ENCODE data around the gene TEKT3.

Gene TEKT3

DNA sequence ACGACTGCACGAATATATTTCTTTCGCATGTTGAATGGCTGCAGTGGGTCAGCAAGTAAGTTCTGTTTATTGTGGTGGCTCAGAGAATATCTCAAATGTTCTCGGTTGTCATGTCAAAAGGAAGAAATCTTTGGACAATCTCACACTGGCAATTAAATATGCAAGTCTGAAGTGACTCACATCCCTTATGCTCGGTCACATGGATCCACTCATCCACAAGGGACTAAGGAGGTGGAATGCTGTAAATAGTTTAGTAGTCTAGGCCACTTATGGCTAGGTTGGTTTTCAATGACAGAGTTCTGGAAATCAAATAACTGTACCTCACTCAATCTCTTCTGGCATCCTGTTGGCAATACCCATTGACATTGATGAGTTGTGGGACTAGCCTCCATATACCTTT, 43.2 kb downstream of the TEKT3 start:
- no peaks in the 10 kb centered on the region for H3K4me1 Mint-ChIP-seq (ENCODE audit: low read depth)
- H3K36me3 Mint-ChIP-seq (ENCODE audit: low read depth): no peaks in the 10 kb centered on the region
- no peak overlapping the region for H3K27ac Mint-ChIP-seq
- H3K4me3 Mint-ChIP-seq: no peak overlapping the region
- H3K27me3 Mint-ChIP-seq: peaks cover 7% of the 10 kb centered on the region
- intact Hi-C loops (cut with micrococcal nuclease): no loop called here
- no peaks in the 10 kb centered on the region for H3K9me3 Mint-ChIP-seq

DNA sequence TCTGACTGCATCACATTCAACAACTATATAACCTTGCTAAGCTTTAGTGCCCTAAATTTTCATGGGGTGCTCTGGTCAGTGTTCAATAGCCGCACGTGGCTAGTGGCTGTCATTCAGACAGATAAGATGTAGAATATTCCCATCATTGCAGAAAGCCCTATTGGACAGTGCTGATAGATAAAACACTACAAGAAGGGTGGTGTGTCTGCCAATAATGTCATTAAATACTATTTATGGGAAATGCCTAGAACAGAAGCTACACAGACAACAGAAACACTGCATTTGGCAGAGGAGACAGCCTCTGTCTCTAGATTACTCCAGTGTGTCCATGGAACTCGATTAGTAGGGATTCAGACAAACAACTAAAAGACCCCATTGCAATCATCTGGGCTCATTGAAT, 47.8 kb downstream of the TEKT3 start:
- Mint-ChIP-seq H3K36me3 (ENCODE audit: low read depth) (no peaks in the 10 kb centered on the region), H3K4me3 (no peak overlapping the region), H3K27me3 (peaks cover 17% of the 10 kb centered on the region), H3K27ac (no peak overlapping the region), H3K9me3 (no peaks in the 10 kb centered on the region), H3K4me1 (ENCODE audit: low read depth) (no peaks in the 10 kb centered on the region)
- intact Hi-C loops (cut with micrococcal nuclease): no loop called here

DNA sequence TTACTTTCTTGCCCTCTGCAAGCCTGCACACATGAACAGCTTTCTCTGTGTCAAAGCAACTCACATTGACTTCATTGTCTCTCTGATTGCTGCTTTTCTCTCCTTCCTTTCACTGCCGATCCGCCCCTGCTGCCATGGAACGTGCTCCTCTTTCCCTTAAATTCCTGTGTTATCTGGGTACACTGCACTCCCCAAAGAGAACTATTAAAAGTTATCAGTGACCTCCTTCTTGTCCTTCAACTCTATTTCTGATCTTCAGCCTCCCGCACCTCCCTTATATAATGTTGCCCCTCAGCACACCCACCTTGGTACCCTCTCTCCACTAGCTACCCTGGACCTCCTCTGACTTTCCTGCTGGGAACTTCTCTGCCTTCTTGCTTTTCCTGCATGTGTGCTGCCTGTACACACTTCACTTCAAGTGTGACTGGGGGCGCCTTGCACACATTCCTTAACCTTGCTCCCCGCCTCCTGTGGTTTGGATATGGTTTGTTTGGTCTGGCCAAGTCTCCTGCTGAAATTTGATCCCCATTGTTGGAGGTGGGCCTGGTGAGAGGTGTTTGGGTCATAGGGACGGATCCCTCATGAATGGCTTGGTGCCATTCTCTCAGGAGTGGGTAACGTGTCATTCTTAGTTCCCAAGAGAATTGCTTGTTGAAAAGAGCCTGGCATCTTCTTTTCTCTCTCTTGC, 49.6 kb downstream of the TEKT3 start:
- Mint-ChIP-seq H3K27me3 (peaks cover 24% of the 10 kb centered on the region), H3K4me1 (ENCODE audit: low read depth) (no peaks in the 10 kb centered on the region), H3K4me3 (no peak overlapping the region), H3K36me3 (ENCODE audit: low read depth) (no peaks in the 10 kb centered on the region), H3K9me3 (no peaks in the 10 kb centered on the region), H3K27ac (no peak overlapping the region)
- intact Hi-C loops (cut with micrococcal nuclease): no loop called here

DNA sequence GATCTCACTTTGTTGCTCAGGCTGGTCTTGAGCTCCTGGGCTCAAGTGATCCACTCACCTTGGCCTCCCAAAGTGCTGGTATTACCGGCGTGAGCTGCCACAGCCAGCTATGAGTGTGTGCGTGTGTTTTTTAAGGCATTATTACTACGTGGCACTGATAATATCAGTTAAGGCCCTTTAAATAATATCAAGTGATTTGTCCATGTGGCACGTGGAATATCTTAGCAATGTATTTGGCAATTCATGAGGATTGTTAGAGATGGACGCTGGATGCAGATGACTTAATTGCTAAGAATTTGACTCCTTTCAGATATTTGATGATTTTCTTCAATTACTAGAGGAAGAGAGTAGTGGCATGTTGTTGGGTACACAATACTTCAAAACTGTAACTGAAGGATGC, 50.8 kb downstream of the TEKT3 start:
- no peaks in the 10 kb centered on the region for H3K36me3 Mint-ChIP-seq (ENCODE audit: low read depth)
- no peak overlapping the region for H3K27ac Mint-ChIP-seq
- no peaks in the 10 kb centered on the region for H3K4me1 Mint-ChIP-seq (ENCODE audit: low read depth)

DNA sequence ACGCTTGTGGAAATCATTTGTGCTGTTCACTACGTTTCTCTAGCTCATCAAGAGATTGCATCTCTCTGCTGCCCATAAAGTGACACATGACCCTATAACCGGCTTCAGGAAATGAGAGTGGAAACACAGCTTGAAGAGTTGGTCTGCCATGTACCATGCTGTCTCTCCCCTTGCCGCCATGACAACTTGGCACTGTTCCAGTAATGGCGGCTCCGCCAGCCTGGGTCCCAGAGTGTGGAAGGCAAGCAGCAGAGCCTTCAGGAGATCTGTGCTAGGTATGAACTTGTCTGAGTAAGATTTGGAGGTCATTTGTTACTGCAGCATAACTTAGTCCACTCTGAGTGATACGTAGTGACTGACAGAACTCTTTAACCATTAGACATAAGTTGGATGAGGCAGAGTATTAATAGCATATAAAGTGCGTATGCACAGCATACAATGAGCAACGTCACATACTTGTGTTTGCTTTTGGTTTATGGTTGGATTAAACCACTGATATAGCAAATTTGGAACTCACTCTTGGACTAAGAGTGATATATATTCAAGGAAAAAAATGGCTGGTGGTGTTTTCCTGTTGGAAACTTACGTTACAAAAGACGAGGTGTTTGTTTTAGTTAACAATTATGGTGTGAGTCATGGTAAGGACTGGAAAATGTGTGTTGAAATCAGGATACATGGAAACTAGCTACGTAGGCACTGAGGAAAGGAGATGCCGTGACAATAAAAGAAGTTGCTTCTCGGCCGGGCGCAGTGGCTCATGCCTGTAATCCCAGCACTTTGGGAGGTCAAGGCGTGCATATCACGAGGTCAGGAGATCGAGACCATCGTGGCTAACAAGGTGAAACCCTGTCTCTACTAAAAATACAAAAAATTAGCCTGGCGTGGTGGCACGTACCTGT, 51.9 kb downstream of the TEKT3 start:
- Mint-ChIP-seq H3K9me3 (no peaks in the 10 kb centered on the region), H3K27ac (no peak overlapping the region), H3K4me3 (no peak overlapping the region), H3K36me3 (ENCODE audit: low read depth) (no peaks in the 10 kb centered on the region), H3K4me1 (ENCODE audit: low read depth) (no peaks in the 10 kb centered on the region), H3K27me3 (peaks cover 24% of the 10 kb centered on the region)
- intact Hi-C loops (cut with micrococcal nuclease): no loop called here

More for the DNA sequence above, 50.8 kb downstream of the TEKT3 start:
- intact Hi-C loops (cut with micrococcal nuclease): no loop called here
- no peak overlapping the region for H3K4me3 Mint-ChIP-seq
- H3K9me3 Mint-ChIP-seq: no peaks in the 10 kb centered on the region
- H3K27me3 Mint-ChIP-seq: peaks cover 24% of the 10 kb centered on the region

DNA sequence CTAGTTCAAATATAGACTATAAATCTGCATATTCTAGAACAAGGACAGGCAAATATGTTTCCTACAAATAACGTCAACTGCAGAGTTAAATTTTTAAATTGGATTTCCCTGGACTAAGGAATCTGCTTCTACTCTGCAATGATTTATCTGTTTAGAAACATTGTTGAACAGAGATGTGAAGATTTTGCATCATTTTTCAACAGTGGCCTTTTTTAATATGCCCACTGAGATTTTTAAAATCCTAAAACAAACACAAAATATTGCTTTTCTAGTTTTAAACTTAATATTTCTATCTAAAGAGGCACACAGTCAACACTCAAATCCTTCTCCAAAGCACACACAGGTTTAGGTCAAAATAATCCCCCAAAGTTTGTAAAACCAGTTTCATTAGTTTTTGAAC, 52.5 kb downstream of the TEKT3 start:
- Mint-ChIP-seq H3K4me1 (ENCODE audit: low read depth) (no peaks in the 10 kb centered on the region), H3K9me3 (no peaks in the 10 kb centered on the region), H3K27me3 (peaks cover 24% of the 10 kb centered on the region), H3K4me3 (no peak overlapping the region), H3K27ac (no peak overlapping the region), H3K36me3 (ENCODE audit: low read depth) (no peaks in the 10 kb centered on the region)
- intact Hi-C loops (cut with micrococcal nuclease): no loop called here

DNA sequence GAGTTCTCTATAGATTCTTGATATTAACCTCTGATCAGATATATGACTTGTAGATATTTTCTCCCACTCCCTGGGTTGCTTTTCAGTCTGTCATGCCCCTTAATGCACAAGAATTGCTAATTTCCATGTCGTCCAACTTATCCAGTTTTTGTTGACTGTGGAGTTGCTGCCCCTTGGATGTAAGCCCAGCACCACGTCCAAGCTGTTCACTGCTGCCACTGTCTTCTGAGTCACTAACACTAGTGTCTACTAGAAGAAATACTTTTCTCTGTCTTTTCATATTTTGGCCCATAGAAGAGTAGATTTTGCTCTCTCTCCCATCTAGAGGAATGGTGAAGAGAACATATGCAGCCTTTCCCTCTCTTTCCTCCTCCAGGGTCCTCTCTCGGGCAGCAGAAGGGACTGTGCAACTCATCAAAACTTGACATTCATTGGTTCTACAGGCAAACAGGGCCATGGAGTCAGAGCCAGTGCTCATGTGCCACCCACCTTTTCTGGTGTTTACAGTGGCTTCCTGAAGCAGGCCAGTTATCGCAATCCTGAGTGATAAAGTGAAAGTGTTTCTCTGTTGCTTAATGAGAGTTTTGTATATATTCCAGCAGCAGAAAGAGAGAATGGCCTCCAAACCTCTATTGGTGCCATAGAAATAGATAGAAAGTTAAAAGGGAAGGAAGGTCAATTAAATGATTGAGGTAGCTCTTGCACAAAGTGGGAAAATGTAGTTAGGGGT, 53.7 kb downstream of the TEKT3 start:
- Mint-ChIP-seq H3K36me3 (ENCODE audit: low read depth) (no peaks in the 10 kb centered on the region), H3K9me3 (no peaks in the 10 kb centered on the region), H3K27me3 (peaks cover 29% of the 10 kb centered on the region), H3K27ac (no peak overlapping the region), H3K4me3 (no peak overlapping the region), H3K4me1 (ENCODE audit: low read depth) (no peaks in the 10 kb centered on the region)
- intact Hi-C loops (cut with micrococcal nuclease): no loop called here

DNA sequence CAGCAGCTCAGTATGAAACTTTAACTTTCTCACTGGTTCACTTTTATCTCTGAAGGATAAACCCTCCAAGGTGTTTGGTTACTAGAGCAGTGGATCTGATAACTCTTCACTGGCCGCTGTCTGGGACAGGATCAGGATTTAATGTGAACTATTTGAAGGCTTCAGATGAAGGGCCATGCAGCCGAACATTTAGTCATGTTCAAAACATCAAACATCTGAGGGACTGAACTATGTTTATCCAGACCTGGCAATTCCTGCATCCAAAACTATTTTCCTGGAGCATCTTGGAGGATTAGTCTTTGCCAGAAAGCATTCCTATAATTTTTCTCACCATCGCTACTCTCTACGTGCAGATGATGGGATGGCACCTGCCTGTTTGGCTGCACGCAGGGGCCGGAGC, 55.9 kb downstream of the TEKT3 start:
- peaks cover 35% of the 10 kb centered on the region for H3K27me3 Mint-ChIP-seq
- H3K9me3 Mint-ChIP-seq: no peaks in the 10 kb centered on the region
- no peak overlapping the region for H3K4me3 Mint-ChIP-seq
- H3K27ac Mint-ChIP-seq: no peak overlapping the region
- intact Hi-C loops (cut with micrococcal nuclease): no loop called here
- H3K36me3 Mint-ChIP-seq (ENCODE audit: low read depth): no peaks in the 10 kb centered on the region
- no peaks in the 10 kb centered on the region for H3K4me1 Mint-ChIP-seq (ENCODE audit: low read depth)

DNA sequence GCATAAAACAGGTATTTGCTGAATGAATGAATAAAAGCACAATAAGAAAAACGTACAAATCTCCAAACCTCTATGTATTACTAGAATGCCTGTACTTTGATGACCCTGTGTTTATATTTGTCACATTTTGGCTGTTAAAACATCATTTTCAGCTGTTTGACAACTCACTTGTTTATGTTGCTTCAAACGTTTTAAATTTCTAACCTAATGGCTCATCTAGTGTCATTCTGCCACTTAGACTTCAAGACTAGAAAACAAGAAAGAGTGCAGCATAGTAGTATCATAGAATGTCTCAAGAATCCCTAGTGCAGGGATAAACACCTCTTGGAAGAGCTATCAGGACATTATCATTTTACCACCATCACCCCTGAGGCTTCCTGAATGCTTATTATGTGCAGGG, 56.9 kb downstream of the TEKT3 start:
- Mint-ChIP-seq H3K4me1 (ENCODE audit: low read depth) (no peaks in the 10 kb centered on the region), H3K9me3 (no peaks in the 10 kb centered on the region), H3K27ac (no peak overlapping the region), H3K36me3 (ENCODE audit: low read depth) (no peaks in the 10 kb centered on the region), H3K27me3 (peaks cover 33% of the 10 kb centered on the region), H3K4me3 (no peak overlapping the region)
- intact Hi-C loops (cut with micrococcal nuclease): no loop called here

DNA sequence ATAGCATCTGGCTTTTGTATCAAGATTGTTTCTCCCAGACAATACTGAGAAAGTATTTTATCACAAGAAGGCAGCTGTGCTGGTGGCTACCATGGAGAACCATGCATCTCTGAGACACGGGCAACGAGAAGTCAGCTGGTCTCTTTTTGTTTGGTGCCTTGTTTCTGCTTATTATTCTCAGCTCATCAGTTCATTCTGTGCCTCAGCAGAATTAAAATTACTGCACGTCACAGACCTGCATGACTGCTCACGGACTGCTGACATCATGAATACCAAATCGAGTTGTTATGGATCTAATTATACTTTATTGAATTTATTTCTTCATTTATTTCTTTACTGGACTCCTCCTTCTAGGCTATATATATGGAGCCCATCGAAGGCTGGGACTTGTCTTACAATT, 57.3 kb downstream of the TEKT3 start:
- peaks cover 32% of the 10 kb centered on the region for H3K27me3 Mint-ChIP-seq
- no peak overlapping the region for H3K27ac Mint-ChIP-seq
- no peak overlapping the region for H3K4me3 Mint-ChIP-seq
- H3K4me1 Mint-ChIP-seq (ENCODE audit: low read depth): no peaks in the 10 kb centered on the region
- H3K36me3 Mint-ChIP-seq (ENCODE audit: low read depth): no peaks in the 10 kb centered on the region
- no peaks in the 10 kb centered on the region for H3K9me3 Mint-ChIP-seq
- intact Hi-C loops (cut with micrococcal nuclease): no loop called here

DNA sequence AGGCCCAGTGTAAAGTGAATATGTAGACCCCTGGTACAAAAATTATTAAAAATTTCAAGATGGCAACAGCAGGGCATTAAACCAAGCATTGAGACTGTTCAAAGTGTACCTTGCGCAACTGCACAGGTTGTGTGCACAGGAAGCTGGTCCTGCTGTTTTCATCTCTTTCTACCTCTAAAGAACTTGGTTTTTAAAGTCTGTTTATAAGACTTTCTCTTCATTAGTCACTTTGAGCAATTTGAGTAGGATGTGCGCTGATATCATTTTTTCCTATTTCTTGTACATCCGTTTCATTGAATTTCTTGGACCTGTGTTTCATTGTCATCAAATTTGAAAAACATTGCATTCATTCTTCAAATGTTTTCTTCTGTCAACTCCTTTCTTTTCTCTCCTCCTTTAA, 59.5 kb downstream of the TEKT3 start:
- Mint-ChIP-seq H3K27me3 (peaks cover 33% of the 10 kb centered on the region), H3K4me3 (no peak overlapping the region), H3K9me3 (no peaks in the 10 kb centered on the region), H3K4me1 (ENCODE audit: low read depth) (no peaks in the 10 kb centered on the region), H3K27ac (no peak overlapping the region), H3K36me3 (ENCODE audit: low read depth) (no peaks in the 10 kb centered on the region)
- intact Hi-C loops (cut with micrococcal nuclease): no loop called here

DNA sequence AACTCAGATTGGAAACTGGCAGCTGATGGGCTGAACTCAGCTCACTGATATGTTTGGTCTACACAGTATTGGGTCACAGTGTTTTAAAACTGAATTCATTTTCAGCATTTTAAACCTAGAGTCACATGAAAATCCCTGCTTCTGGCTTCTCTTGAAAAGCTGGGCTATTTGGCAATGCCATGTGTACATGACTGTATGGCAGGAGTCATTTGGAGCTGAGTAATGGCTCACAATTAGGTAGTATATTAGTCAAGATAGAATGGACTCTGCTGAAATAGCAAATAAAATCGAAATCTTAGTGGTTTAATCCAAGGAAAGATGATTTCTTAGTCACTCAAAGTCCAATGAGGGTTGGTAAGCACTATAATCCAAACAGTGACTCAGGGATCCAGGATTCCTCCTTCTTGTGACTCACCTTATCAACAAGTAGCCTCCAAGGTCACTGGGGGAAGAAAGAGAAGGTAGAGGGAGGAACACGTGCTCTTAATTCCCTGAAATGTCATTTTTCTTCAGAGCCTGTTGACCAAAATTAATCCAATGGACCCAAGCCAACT, 62.4 kb downstream of the TEKT3 start:
- H3K4me1 Mint-ChIP-seq (ENCODE audit: low read depth): no peaks in the 10 kb centered on the region
- H3K27me3 Mint-ChIP-seq: peaks cover 38% of the 10 kb centered on the region
- H3K27ac Mint-ChIP-seq: no peak overlapping the region
- no peaks in the 10 kb centered on the region for H3K9me3 Mint-ChIP-seq
- no peak overlapping the region for H3K4me3 Mint-ChIP-seq
- intact Hi-C loops (cut with micrococcal nuclease): no loop called here
- no peaks in the 10 kb centered on the region for H3K36me3 Mint-ChIP-seq (ENCODE audit: low read depth)

DNA sequence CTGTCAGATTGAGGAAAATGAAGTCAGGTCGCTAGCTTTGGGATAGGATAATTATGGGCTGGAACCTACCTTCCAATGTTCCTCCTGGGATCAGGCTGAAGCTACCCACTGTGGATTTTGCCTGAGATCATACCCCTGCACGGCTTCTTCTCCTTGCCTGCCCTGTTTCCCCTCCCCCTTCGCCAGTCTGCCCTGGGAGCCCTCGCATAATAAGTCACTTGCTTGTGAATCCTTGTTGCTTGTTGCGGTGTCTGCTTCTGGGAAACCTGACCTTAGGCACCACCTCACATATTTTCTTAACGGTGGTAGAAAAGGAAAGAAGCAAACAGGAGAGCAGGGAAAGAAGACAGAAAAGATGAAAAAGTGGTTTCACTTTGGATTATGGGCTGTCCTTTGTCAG, 63.0 kb downstream of the TEKT3 start:
- H3K4me1 Mint-ChIP-seq (ENCODE audit: low read depth): no peaks in the 10 kb centered on the region
- H3K36me3 Mint-ChIP-seq (ENCODE audit: low read depth): no peaks in the 10 kb centered on the region
- H3K27me3 Mint-ChIP-seq: peaks cover 34% of the 10 kb centered on the region
- H3K27ac Mint-ChIP-seq: no peak overlapping the region
- H3K9me3 Mint-ChIP-seq: no peaks in the 10 kb centered on the region
- no peak overlapping the region for H3K4me3 Mint-ChIP-seq
- intact Hi-C loops (cut with micrococcal nuclease): no loop called here

DNA sequence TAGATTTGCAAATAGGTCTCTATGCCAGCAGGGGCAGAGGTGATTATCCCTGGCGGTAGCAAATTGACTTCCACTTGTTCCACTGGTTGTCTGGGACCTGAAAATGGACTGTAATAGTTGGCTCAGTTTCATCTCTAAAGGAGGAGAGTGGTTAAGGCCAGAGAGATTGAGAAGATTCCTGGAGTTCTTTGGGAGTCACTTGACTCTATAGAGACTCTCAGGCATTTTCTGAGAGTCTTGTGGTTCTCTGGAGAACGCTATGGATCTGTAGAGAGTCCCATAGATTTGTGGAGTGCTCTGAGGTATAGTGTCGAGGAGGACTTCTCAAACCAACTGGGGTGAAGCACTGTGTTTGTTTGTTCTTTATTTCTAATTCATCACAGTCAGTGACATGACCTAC, 67.4 kb downstream of the TEKT3 start:
- no peak overlapping the region for H3K4me3 Mint-ChIP-seq
- peaks cover 28% of the 10 kb centered on the region for H3K4me1 Mint-ChIP-seq (ENCODE audit: low read depth)
- intact Hi-C loops (cut with micrococcal nuclease): no loop called here
- H3K27ac Mint-ChIP-seq: no peak overlapping the region
- no peaks in the 10 kb centered on the region for H3K9me3 Mint-ChIP-seq
- H3K36me3 Mint-ChIP-seq (ENCODE audit: low read depth): no peaks in the 10 kb centered on the region
- H3K27me3 Mint-ChIP-seq: peaks cover 22% of the 10 kb centered on the region

Data from dendritic cell treated with granulocyte-macrophage colony-stimulating factor and Interleukin-4, amounts not matched to agents 40 ng/mL and 50 ng/mL, for 4 days (primary cell).